GM23338 (cell line): Measurements from ENCODE around the gene IRF8. TPM values are rescaled to one million over a fixed set of nuclear protein-coding genes. Genes with fewer than 3 reads are reported as not detected.

ENCODE experiments used
- ATAC-seq: fragments of 200-7000 bp; cut with Tn5 transposase; 3 replicates; pipeline ENCODE4 v1.9.1; 2020
- DNase-seq: peaks from one replicate; pipeline ENCODE4 v3.0.0-alpha.2; 2015; ENCODE audit warnings: low spot score
- H2AFZ ChIP-seq: fragments of 200-600 bp; sonication (generic); 2 replicates; pipeline ENCODE4 v1.8.0; 2016; ENCODE audit warnings: antibody characterized with exemption, mild to moderate bottlenecking, moderate library complexity
- H3F3A ChIP-seq: fragments of 200-600 bp; sonication (generic); replicated peaks from 2 replicates; pipeline ENCODE4 v1.8.0; 2017; ENCODE audit warnings: antibody characterized with exemption, mixed run types, low read depth
- H3K27ac ChIP-seq: fragments of 200-600 bp; sonication (generic); 2 replicates; pipeline ENCODE4 v1.6.1; 2016; ENCODE audit warnings: low read depth
- H3K27me3 ChIP-seq: fragments of 200-600 bp; sonication (generic); 2 replicates; pipeline ENCODE4 v1.8.0; 2016; ENCODE audit warnings: mild to moderate bottlenecking, mixed run types, moderate library complexity; ENCODE audit not compliant: insufficient read depth
- H3K36me3 ChIP-seq: fragments of 200-600 bp; sonication (generic); 2 replicates; pipeline ENCODE4 v1.8.0; 2016; ENCODE audit warnings: mild to moderate bottlenecking; ENCODE audit not compliant: insufficient read depth
- H3K4me1 ChIP-seq: fragments of 200-600 bp; sonication (generic); 2 replicates; pipeline ENCODE4 v1.8.0; 2016; ENCODE audit warnings: mild to moderate bottlenecking, moderate library complexity; ENCODE audit not compliant: insufficient read depth
- H3K4me2 ChIP-seq: fragments of 200-600 bp; sonication (generic); 2 replicates; pipeline ENCODE4 v1.7.1; 2017; ENCODE audit warnings: mixed run types
- H3K4me3 ChIP-seq: fragments of 200-600 bp; sonication (generic); 2 replicates; pipeline ENCODE4 v1.6.1; 2016; ENCODE audit warnings: mixed run types
- H3K79me2 ChIP-seq: fragments of 200-600 bp; sonication (generic); replicated peaks from 2 replicates; pipeline ENCODE4 v1.8.0; 2017; ENCODE audit warnings: mild to moderate bottlenecking; ENCODE audit not compliant: insufficient read depth
- H3K9me2 ChIP-seq: fragments of 200-600 bp; sonication (generic); 2 replicates; pipeline ENCODE4 v1.8.0; 2017; ENCODE audit not compliant: insufficient read depth
- H4K20me1 ChIP-seq: fragments of 200-600 bp; sonication (generic); replicated peaks from 2 replicates; pipeline ENCODE4 v1.8.0; 2017; ENCODE audit warnings: mild to moderate bottlenecking; ENCODE audit not compliant: insufficient read depth
- H3K27ac Mint-ChIP-seq: 2 replicates; pipeline ENCODE4 v1.8.0; 2020; ENCODE audit warnings: inconsistent platforms, mild to moderate bottlenecking, moderate library complexity, mixed read lengths
- H3K27me3 Mint-ChIP-seq: 3 replicates; pipeline ENCODE4 v1.8.0; 2022; ENCODE audit warnings: low read depth, mild to moderate bottlenecking, moderate library complexity, mixed read lengths, inconsistent platforms; ENCODE audit not compliant: insufficient read depth, poor library complexity
- H3K36me3 Mint-ChIP-seq: 3 replicates; pipeline ENCODE4 v1.8.0; 2021; ENCODE audit warnings: low read depth, mild to moderate bottlenecking, inconsistent platforms, moderate library complexity, mixed read lengths
- H3K4me1 Mint-ChIP-seq: 3 replicates; pipeline ENCODE4 v1.8.0; 2020; ENCODE audit warnings: mild to moderate bottlenecking, inconsistent platforms, mixed read lengths
- H3K4me3 Mint-ChIP-seq: 3 replicates; pipeline ENCODE4 v1.8.0; 2021; ENCODE audit warnings: moderate library complexity, mild to moderate bottlenecking, inconsistent platforms, mixed read lengths
- H3K9me3 Mint-ChIP-seq: 3 replicates; pipeline ENCODE4 v1.8.0; 2020; ENCODE audit warnings: moderate library complexity, mild to moderate bottlenecking, inconsistent platforms, mixed read lengths
- EZH2 ChIP-seq: fragments of 200-600 bp; sonication (generic); IDR thresholded peaks from one replicate; pipeline ENCODE4 v1.8.0; 2017; ENCODE audit warnings: antibody characterized with exemption, mild to moderate bottlenecking, low read depth; ENCODE audit not compliant: unreplicated experiment
- POLR2AphosphoS5 ChIP-seq: IDR thresholded peaks from 2 replicates; pipeline ENCODE4 v1.6.1; 2016; ENCODE audit warnings: antibody characterized with exemption, low read depth
- REST ChIP-seq: IDR thresholded peaks from one replicate; pipeline ENCODE4 v1.6.1; 2018; ENCODE audit warnings: antibody characterized with exemption; ENCODE audit not compliant: unreplicated experiment
- ZNF462 ChIP-seq: fragments of 250-450 bp; sonication (Bioruptor Pico); IDR thresholded peaks from 2 replicates; pipeline ENCODE4 v1.5.0; 2020; ENCODE audit warnings: mild to moderate bottlenecking, moderate library complexity
- polyA plus RNA-seq: library from polyadenylated mRNA; unstranded; fragments of >200 nt; fragmentation: Nextera tagmentation; extraction: Ambion mirVana; gene quantifications from 2 replicates; pipeline ENCODE4 v1.2.1, GENCODE V29; 2016
- total RNA-seq: library from RNA; depleted of rRNA; stranded (reverse); fragments of >200 nt; shearing (Covaris generic); gene quantifications from 2 replicates; pipeline ENCODE4 v1.2.3, GENCODE V29; 2014

Gene IRF8
- total and polyA plus RNA-seq, 2 experiments from 2014 or later: 0.47 to 2.8 TPM

GRCh38 chr16:85947230-85948137 lies 48.5 kb downstream of the IRF8 start (continued):
- TF ChIP-seq ZNF462 (CRISPR knock-in tag): no peak

GRCh38 chr16:85948138-85948509 lies 49.2 kb downstream of the IRF8 start:
- no peaks in the 10 kb centered on the region for H3K79me2 ChIP-seq
- no peaks in the 10 kb centered on the region for H3K9me3 Mint-ChIP-seq
- no peaks in the 10 kb centered on the region for H3K27me3 ChIP-seq
- ATAC-seq (no peak), DNase-seq (no peak)
- no peaks in the 10 kb centered on the region for H3F3A ChIP-seq
- H3K27ac ChIP-seq: no peak overlapping the region
- H3K36me3 ChIP-seq: no peaks in the 10 kb centered on the region
- H3K4me3 Mint-ChIP-seq: no peak overlapping the region
- no peak overlapping the region for H3K4me3 ChIP-seq
- no peaks in the 10 kb centered on the region for H4K20me1 ChIP-seq
- H3K4me1 Mint-ChIP-seq: no peaks in the 10 kb centered on the region; the same call in 2 of the 3 replicates
- no peak overlapping the region for H3K4me2 ChIP-seq
- no peaks in the 10 kb centered on the region for H3K36me3 Mint-ChIP-seq
- peak overlapping the region; percentile 78; the same call in 1 of the 2 replicates for H2AFZ ChIP-seq
- no peaks in the 10 kb centered on the region for H3K9me2 ChIP-seq
- no peak overlapping the region for H3K27ac Mint-ChIP-seq
- peaks cover 6% of the 10 kb centered on the region for H3K27me3 Mint-ChIP-seq
- no peaks in the 10 kb centered on the region for H3K4me1 ChIP-seq
- TF ChIP-seq REST (no peak), EZH2 (no peak), POLR2AphosphoS5 (no peak), ZNF462 (CRISPR knock-in tag) (no peak)
